NK-92 treated with Interleukin-12 subunit alpha and Interleukin-12 subunit beta, amount 100 ng/mL, for 24 hours (cell line): ENCODE measurements around the gene CBX2.

ENCODE experiments used
- DNase-seq: peaks from one replicate; lab custom pipeline; 2025; lab: John Stamatoyannopoulos, UW

The CBX2 gene

DNA sequence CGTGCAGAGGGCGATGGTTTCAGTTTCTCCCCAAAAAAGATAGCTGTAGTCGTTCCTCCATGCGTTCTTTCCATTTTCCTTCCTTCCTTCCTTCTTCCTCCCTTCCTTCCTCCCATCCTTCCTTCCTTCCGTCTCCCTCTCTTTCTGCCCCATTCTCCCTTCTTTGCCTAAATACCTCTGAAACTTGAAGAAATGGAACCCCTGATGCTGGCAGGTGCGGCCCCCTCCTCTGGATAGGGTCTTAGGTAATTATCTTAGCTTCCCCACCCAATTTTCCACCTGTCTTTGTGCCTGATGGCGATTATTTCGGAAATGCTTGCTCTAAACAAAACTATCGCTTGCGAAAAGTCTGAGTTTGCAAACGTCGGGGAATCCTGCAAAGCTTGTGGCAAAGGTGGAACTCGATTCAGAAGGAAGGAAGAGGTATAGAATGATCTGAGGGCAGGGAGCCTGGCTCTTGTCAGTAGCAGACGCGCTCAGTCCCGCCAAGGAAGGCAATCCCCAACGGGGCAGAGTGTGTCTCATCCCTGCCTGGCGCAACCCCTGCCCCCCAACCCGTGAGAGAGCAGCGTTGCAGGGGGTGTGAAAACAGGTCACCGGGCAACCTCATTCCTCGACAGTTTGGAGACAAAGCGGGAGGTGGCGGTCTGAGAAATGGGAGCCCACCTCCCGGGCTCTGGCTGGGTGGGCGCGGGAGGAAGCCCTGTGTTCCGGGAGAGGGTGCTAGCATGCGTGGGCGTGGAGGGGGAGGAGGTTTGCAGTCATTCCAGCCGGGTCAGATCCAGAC, 21.8 kb downstream of the CBX2 start:
- DNase-seq, result no peak

DNA sequence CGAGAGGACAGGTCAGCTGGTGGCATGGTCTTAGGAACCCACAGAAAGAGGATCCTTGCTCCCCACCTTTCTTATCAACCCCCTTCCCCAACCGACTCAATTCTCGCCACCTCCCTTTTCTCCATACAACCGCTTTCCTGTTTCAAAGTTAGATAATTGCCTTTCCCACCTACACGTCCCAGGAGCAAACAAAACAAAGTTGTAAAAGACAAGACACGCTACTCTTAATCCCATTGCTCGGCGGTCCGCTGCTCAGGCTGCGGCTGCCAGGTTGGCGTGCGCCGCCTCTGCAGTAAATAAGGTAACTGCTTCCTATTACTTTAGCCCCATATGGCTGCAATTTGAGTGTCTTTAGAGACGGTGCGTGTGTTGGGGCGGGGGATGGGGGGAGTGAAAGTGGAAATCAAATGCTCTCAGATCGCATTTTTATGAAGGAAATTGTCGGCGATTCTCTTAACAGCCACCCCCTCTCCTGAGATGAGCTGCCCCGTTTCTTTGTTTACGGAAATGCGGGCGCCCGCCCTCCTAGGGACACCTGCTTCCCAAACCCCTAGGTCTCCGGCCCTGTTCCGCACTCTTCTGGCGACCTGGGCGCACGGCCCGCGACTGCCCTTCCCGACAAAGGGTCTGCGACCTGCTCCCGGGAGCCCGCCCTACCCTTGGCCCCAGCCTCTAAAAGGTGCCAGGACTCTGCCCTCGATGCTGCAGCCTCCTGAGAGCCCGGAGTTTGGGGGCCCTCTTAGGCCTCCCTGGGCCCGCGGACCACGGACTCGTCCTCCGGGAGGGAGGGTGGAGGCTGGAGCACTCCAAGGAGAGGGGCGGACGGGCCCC, 22.6 kb downstream of the CBX2 start:
- DNase-seq, result no peak

DNA sequence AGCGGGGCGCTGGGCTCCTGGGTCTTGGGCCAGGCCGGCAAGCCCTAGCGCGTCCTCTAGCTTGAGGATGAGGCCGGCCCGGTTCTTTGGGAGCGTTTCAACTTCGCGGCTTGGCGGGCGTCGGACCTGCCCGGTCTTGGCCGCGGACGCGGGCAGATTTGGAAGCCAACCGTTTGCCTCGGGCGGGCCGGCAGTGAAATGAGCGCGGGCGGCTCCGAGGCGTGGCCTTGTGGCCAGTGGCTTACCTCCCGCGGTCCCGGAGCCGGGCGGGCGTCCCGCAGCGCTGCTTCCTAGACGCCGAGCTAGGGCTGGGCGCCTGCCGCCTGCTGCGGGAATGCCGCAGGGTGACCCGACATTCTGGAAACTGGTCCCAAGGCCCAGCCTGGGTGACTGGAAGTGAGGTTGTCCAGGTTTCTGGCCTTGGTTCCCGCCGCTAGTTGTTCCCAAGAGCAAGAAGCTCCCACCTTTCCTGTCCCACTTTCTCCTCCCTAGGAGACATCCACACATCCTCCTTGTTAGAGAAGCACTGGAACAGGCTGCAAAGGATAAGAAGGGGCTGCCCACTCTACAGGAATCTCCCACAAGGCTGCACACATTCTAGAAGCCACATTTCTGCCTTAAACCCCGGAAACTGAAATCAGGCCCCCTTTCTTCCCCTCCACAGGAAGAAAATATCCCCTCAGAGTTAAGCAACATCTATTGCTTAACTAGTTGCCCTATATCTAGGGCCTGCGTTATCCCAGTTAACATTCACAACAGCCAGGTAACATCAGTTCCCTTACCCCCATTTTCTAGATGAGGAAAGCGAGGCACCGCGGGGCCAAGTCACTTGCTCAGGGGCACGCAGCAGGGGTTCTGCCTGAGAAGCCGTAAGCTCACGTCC, 23.4 kb downstream of the CBX2 start:
- DNase-seq, result no peak

DNA sequence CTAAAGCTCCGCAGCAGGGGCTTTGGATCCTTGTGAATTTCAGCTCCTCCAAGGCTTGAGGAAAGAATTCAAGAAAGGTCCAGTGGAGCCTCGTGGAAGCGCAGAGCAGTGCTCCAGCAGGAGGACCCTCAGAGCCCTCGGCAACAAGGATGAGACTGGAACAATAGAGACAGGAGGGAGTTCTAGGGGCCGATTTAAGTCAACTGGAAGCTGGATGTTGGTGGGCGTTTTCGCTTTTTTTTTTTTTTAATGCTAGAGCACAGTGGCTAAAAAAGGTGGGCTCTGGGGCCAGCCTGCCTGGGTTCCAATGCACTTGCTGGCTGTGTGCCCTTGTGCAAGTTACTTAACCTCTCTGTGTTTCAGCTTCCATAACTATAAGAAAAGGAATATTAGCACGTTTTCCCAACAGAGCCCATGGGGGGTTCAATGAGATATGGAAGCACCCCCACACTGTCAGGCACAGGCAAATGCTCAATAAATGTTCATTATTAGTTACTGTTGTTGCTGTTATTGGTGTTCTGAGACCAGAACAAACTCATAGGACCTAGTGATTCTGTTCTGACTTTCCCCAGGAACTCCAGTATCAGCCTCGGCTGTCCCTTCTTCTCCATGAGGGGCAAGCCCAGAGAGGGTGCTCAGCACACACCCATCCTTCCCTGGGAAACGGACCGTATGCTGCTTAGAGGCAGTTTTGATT, 24.2 kb downstream of the CBX2 start:
- no peak for DNase-seq

DNA sequence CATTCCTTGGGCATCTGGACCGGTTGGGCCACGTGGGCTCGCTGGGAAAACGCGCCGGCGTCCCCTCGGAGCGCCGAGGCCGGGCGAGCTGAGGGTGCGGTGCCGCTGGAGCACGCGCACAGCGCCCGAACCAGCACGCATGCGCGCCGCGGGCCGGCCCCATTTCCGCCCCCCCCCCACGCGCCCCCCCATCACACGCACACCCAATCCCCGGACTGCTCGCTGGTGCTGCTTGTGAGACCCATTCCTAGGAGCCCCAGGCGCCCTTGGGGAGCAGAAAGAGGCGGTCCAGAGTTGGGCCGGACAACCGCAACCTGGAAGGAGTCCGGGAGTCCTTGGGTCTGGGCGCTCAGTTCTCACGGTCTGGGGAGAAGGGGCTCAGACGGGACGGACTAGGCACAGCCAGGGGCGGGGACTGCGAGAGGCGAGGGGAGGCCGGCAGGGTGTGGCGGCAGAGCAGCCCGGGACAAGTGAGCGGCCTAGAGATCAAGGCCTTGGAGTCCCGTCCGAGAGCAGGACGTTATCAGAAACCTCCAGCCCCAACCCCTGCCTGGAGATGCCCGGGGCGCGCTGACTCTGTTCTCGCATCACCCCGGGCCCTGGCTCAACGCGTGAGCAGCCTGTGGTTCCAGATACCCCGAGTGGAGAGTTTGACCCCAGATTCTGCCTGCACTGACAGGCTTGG, 24.9 kb downstream of the CBX2 start:
- no peak for DNase-seq

DNA sequence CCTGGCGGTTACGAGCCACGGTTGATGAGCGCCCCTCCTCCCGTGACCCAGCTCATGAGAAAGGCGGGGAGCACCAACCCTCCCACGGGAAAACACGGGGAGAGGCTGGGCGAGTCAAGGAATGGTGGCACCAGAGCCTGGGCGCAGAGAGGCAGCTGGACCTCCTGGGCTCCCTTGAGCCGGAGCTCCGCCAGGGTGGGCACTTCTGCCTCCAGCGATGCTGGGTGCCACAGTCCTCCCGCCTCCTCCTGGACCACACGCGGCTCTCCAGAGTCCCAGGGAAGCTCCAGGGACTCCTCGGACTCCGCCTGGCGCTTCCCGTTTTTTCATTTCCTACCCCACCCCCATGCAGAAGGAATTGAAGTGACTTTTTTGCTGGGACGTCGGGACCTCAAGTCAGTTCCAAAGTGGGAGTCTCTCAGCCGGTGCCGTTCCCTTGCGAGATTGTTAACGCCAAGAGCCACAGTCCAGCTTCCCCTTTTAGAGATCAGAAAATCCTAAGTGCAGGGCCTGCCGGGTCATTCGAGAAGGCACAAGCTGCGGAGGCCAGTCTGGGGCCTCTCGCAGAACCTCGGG, 25.6 kb downstream of the CBX2 start:
- no peak for DNase-seq

DNA sequence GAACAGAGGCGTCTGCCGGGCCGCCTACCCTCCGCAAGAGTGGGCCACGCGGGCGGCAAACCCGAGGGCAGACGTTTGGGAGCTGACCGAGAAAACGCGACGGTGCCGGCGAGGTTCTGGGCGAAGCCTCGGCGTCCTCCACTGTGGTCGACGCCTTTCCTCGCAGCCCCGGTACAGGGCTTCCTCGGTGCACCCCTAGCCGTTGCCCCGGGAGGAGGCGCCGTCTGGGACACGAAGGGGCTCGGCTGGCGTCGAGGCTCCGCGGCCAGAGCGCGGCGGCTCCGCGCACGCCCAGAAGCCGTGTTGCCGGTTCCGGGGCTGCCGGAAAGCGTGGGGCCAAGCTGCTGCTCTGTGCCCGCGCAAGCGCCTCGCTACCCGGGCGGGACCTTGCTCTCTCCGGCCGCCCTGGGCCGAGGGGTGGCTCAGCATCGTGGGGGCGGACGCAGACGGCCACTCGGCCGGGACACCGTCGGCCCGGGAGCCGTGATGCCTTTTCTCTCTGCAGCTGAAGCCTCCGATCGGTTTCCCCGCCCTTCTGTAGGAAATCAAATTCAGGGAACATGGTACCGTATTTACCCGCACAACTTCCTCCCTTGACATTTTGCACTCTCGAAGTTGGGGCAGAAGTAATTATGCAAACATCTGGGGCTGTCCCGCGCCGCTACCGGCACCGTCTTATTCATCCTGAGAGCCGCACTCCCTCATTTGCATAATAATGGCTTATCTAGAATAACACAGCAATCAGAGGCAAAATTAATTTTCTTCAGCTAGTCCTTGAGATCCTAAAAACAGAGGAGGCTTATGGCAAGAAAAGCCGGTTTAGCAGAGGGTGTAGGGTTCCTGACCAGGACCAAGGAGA, 26.3 kb downstream of the CBX2 start:
- DNase-seq, result no peak

DNA sequence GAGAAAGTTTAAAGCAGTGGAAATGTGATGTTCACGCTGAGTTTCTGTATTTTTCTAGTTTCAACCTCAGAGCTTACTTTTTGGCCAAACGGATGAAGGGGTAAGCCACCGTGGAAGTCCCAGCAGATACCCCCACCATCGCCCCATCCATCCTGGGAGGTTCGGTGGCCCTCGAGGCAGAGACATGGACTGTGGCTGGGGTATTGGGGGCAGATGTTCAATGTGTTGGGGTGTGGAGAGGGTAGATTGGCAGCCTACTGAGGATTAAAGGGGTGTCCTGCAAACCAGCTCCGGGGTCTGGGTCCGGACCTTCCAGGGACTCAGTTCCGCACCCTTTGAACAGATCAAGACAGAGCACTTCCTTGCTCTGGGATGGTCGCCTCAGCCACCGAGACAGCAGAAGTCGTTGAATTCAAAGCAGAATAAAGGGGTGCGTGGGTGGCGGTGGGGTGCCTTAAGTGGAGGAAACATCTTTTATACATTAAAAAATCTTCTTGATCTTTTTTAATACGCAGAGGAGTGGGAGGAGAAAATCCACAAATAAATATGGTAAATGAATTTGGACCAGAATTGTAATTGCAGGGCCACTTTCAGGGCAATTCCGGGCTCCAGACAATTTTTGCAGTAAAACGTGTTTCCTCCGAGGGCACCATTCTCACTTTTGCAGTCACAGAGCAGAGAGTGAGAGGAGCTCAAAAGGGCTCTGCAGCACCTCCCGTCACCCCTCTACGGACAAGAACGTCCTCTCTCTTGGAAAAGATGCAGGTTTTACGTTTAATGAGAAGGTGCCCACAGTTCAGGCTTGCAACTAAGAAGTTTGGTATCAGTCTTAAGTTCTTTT, 27.1 kb downstream of the CBX2 start:
- no peak for DNase-seq

DNA sequence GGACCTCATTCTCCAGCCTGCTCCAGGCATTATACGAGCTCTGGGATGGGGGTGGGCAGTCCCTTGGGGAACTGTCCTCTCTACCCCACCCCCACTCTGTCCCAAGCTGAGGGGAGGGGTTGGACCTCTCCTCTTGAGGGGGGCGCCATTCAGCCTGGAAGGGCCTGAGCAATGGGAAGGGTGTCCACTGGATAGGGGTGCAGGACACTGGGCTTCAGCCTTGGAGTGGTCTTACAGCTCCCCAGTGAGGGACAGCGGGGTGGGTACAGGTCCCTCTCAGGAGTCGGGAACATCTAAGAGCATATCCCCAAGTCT, 28.5 kb downstream of the CBX2 start:
- no peak for DNase-seq

DNA sequence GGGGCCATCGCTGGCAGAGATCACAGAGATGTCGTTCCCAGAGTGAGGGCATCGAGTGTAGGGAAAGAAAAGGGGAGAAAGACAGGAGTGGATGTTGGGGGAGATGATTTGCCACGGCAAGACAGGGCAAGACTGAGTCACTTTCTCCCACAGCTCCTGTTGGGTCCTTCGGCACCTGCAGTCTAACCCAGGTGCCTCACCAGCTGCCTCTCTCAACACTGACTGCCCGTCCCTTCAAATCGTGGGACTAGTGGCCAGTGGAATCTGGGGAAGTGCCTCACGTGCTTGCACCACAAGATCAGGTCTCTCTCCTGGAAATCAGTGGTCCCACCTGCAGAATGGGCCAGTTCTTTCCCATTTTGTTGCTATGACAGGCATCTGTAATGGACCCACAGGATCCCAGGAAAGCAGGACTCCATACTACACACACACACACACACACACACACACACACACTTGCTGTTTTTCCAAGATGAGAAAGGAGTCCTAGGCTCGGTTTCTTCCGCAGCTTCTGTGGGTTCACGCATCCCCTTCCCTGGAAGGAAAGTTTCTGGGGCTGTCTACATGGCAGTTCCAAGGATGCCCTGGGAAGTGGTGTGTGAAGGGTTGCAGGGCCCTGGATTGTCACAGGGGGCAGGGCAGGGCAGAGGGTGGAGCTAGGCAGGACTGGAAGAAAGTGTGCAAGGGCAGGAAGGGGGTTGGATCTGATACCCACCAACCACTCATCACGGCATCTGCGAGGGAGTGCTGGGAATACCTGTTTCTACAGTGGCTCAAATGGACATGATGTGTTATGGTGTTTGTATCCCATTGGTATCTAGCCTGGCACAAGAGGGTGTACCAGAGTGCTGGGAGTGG, 29.1 kb downstream of the CBX2 start:
- no peak for DNase-seq

DNA sequence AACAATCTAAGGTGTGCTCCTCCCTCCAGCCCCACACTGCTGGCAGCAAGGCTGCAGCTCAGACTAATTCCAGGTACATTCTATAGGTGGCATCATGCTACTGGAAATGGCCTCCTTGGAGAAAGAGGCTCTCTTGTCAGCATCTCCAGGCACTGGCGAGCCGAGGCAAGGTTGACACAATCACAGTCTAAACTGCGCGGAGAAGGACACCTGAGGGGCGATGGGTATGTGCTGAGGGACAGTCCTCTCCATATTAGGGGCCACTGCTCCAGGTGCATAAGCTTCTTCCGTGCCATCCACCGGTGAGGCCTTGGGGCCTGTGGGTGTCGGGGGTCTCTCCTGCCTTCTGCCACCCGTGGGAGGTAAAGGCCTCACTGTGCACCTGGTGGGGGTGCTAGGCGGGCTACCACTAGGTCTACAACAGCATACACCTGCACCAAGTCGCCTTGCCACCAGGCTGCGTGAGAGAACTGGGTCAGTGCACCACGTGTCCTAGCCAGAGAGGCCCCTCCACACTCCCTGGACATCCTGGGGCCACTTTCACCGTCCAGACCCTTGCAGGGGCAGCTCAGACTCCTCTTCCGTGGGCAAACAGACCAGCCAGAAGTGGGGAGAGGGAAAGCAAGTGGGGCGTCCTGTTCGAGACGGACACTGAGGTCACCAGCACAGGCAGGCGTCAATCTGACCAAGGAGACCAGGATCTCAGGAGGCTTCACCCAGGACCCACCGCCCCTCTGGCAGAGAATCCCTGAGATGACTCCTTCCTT, 31.0 kb downstream of the CBX2 start:
- DNase-seq, result no peak

DNA sequence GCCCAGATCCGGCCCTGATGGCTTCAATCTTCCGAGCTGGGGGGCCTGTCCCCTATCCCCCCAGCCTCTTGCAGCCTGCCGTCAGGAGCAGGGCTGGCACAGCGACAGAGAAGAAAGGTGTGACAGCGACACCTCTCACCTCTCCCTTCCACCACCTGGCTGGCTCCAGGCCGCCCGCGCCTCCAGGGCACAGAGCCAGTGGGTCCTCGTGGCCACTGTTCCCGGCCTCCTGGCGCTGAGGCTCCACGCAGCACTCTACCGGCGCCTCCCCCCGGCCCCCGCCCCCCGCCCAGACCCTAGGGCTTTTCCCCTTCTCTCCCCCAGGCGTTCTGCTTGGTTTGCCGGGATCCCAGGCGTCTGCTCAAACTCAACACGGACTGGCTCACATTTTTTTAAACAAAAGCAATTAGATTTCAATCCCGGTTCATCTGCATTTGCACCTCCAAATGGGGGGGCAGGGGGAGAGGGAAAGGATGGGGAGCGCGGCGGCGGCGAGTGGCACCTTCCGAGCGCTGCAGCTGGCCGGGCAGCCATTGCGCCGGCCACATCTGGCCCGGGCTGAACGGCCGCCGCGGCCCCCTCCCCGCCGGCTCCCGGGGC, 31.7 kb downstream of the CBX2 start:
- DNase-seq, result no peak

DNA sequence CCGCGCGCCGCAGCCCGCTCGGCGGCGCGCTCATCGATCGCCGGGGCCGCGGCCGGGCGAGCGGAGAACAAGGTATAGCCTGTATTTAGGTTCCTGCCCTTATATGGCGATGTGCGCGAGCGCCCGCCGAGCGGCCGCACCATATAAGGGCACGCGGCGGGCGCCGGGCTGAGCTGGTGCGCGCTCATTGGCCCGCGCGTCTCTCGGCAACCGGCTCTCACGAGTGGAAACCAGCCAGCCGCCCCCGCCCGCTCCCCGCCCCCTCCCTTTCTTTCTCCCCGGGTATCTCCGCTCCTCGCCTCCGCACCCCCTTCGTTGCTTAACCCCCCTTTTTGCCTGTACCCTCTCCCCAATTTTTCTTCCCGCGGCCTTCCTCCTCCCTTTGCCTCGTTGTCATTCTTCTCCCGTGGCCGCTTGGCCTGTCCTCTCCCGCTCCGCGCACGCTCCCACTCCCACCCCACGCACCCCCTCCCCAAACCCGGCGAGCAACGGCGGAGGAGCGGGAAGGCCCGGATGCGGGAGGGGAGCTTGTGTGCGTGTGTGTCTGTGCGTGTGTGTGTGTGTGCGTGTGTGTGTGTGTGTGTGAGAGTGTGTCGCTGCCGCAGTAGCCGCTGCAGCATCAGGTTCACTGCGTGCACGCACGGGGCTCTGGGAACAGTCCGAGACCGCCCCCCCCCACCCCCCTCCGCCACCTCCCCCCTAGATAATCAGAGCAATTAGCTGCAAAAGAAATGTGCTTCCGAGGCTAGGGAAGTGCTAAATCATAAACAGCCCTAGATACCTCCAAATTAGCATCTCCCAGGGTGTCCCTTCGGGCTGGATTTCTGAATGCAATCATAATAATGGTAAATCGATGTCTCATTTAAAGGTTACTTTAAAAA, 32.4 kb downstream of the CBX2 start:
- DNase-seq, result no peak

DNA sequence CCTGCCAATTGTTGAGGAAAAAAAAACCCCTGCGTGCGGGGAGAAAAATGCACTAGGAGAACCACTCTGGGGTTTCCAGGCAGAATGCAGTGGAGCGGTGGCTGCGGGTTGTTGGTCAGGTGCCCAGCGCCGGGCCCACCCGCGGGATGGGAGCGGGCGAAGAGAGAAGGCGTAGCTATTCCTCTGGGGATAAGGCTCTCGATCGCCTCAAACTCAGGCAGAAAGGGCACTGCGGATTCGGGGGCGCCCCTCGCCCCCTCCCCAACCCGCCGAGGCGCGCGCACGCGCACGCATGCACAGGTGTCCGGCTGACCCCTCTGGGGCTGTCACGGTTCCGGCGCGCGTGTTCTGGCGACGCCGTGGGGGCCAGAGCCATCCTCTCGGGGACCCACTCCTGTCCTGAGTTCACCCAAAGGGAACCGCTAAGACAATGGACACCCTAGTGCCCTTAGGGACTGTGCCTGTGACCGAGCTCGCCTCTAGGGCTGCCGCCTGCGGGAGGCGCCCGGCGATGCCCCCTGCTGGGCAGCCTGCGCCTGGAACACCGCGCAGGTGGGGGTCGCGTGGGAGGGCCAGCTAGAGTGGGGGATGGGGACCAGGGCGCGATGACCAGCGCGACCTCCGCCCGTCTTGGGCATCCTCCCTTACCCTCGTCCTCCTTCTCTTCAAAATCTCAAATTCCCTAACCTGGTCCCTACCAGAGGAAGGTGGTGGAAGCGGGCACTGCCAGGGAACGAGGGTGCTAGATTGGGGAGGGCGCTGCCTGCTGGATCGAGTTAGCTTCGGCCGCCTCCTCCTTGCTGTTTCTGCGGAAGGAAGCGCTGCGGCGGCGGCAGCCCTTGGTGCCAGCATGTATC, 33.3 kb downstream of the CBX2 start:
- no peak for DNase-seq

DNA sequence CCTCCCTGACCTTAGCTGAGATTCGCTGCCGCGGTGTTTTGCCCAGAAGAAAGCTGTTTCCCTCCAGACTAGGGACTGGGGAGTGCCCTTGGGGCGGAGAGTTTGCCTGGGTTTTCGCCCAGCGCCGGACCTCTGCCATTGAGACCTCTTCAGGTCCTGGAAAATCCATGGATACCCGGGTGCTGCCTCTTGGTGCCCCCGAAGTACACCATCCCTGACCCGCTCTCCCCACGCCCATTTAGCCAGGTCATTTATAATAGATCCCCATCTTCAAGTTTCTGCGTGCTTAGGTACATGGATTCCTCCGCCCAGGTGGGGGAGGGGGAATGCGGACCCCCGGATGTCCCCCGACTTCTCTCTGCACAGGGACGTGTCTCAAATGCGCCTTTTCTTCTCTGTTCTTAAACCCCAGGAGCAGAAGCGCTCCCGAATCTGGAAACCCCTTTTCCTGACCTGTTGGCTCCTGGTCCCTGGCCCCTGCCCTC, 34.0 kb downstream of the CBX2 start:
- no peak for DNase-seq
